Measurements from ENCODE around the gene WFIKKN2. TPM values are rescaled to one million over a fixed set of nuclear protein-coding genes. Genes with fewer than 3 reads are reported as not detected.

WFIKKN2 gene
- total and polyA plus RNA-seq, 2 of the 4 experiments (the other 2 are of a cell fraction), result 0.02 TPM; not detected in 1

GRCh38 chr17:50797135-50797810 is 38.1 kb upstream of the WFIKKN2 start:
- Histone ChIP-seq H3K14ac (replicated peaks; ENCODE audit: low read depth, low read length) (no peak overlapping the region), H2BK5ac (ENCODE audit: low read depth, low read length, poor library complexity, severe bottlenecking) (no peak overlapping the region), H3K36me3 (ENCODE audit: control insufficient read depth, insufficient read depth, low read length) (no peaks in the 10 kb centered on the region), H3K79me1 (ENCODE audit: low read depth in 1 of 2, low read length in 2 of 2) (no peaks in the 10 kb centered on the region), H3K27me3 (ENCODE audit: control insufficient read depth, insufficient read depth, low read length) (peaks cover 9% of the 10 kb centered on the region), H2AK9ac (replicated peaks; ENCODE audit: low read depth, low read length, poor library complexity) (no peak overlapping the region), H3K23ac (ENCODE audit: low read depth, low read length) (no peak overlapping the region), H4K5ac (ENCODE audit: low read depth, low read length) (no peak overlapping the region), H4K91ac (ENCODE audit: insufficient read depth, low read depth, low read length) (no peak overlapping the region), H3K56ac (ENCODE audit: extremely low read depth, insufficient read depth, low read length) (no peak overlapping the region), H3K9me3 (ENCODE audit: control insufficient read depth, insufficient read depth, low read length) (no peaks in the 10 kb centered on the region), H4K8ac (ENCODE audit: low read depth in 2 of 2, low read length in 2 of 2) (no peak overlapping the region), H2AK5ac (ENCODE audit: low read depth, low read length) (no peak overlapping the region), H2BK15ac (ENCODE audit: low read depth, low read length) (no peak overlapping the region), H3K4me3 (ENCODE audit: insufficient read depth, low read depth, low read length) (no peak overlapping the region), H3K4me1 (ENCODE audit: control insufficient read depth, insufficient read depth, low read length) (no peaks in the 10 kb centered on the region), H3K27ac (ENCODE audit: insufficient read depth, low read length) (no peak overlapping the region), H2AFZ (replicated peaks; ENCODE audit: low read length, poor library complexity) (no peak overlapping the region), H3K4me2 (ENCODE audit: low read depth, low read length) (no peak overlapping the region), H3K9me1 (ENCODE audit: insufficient read depth, low read length) (0 out of 2 replicates have a peak, but pooled peaks cover 4% of the 10 kb centered on the region), H3K18ac (ENCODE audit: low read depth, low read length) (no peak overlapping the region), H4K20me1 (ENCODE audit: insufficient read depth, low read length) (no peaks in the 10 kb centered on the region), H3K4ac (ENCODE audit: low read depth, low read length) (no peak overlapping the region), H3K9ac (ENCODE audit: low read depth, low read length) (no peak overlapping the region), H2BK120ac (ENCODE audit: low read depth, low read length) (no peak overlapping the region), H2BK20ac (ENCODE audit: low read depth, low read length) (no peak overlapping the region)
- intact Hi-C loops (cut with micrococcal nuclease), result no loop called here
- dilution Hi-C loops (cut with HindIII; ENCODE audit: low sequenced_read_pairs, unreplicated experiment), result no loop called here
- ChIA-PET CTCF (interaction anchor here (0.5 kb wide), 1 partner anchor 26 kb away, joined by 5 read pairs; no protein-coding TSS in a partner anchor), POLR2A (ENCODE audit: unreplicated experiment) (interaction anchor here (0.5 kb wide), 1 partner anchor 70 kb away, joined by 9 read pairs; no protein-coding TSS in a partner anchor)
- 24% methylated on average over 4 of the region's 11 CpGs; no CpG with 5 or more reads in 1 of the 2 experiments for WGBS, 2 experiments (ENCODE audit: extremely low coverage in 2 of 2, insufficient read length in 1 of 2)
- TF ChIP-seq RAD21 (IDR thresholded peaks at IDR 0.05; ENCODE audit: low read length), result no peak
- TF ChIP-seq MAFK (IDR thresholded peaks at IDR 0.05; ENCODE audit: low read depth, low read length), result no peak
- TF ChIP-seq SMC3 (IDR thresholded peaks at IDR 0.05; ENCODE audit: low read depth, low read length), result no peak
- TF ChIP-seq, protein P1, sequence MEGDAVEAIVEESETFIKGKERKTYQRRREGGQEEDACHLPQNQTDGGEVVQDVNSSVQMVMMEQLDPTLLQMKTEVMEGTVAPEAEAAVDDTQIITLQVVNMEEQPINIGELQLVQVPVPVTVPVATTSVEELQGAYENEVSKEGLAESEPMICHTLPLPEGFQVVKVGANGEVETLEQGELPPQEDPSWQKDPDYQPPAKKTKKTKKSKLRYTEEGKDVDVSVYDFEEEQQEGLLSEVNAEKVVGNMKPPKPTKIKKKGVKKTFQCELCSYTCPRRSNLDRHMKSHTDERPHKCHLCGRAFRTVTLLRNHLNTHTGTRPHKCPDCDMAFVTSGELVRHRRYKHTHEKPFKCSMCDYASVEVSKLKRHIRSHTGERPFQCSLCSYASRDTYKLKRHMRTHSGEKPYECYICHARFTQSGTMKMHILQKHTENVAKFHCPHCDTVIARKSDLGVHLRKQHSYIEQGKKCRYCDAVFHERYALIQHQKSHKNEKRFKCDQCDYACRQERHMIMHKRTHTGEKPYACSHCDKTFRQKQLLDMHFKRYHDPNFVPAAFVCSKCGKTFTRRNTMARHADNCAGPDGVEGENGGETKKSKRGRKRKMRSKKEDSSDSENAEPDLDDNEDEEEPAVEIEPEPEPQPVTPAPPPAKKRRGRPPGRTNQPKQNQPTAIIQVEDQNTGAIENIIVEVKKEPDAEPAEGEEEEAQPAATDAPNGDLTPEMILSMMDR (conservative IDR thresholded peaks at IDR 0.05; ENCODE audit: low read depth, low read length), result no peak
- TF ChIP-seq, protein P2, sequence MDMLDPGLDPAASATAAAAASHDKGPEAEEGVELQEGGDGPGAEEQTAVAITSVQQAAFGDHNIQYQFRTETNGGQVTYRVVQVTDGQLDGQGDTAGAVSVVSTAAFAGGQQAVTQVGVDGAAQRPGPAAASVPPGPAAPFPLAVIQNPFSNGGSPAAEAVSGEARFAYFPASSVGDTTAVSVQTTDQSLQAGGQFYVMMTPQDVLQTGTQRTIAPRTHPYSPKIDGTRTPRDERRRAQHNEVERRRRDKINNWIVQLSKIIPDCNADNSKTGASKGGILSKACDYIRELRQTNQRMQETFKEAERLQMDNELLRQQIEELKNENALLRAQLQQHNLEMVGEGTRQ (IDR thresholded peaks at IDR 0.05; ENCODE audit: low read depth, low read length), result no peak
- no peak for TF ChIP-seq CHD1 (IDR thresholded peaks at IDR 0.05; ENCODE audit: low read depth, low read length)
- TF ChIP-seq MAZ (IDR thresholded peaks at IDR 0.05; ENCODE audit: borderline replicate concordance, low read depth, low read length), result no peak
- no peak for TF ChIP-seq BHLHE40 (IDR thresholded peaks at IDR 0.05; ENCODE audit: low read depth, low read length)
- TF ChIP-seq CEBPB (IDR thresholded peaks at IDR 0.05; ENCODE audit: low read depth, low read length), result no peak
- TF ChIP-seq RCOR1 (IDR thresholded peaks at IDR 0.05; ENCODE audit: insufficient replicate concordance, low read length), result no peak
- TF ChIP-seq POLR2A (IDR thresholded peaks at IDR 0.05; ENCODE audit: low read depth, low read length), result no peak
- no peak for TF ChIP-seq RFX5 (IDR thresholded peaks at IDR 0.05; ENCODE audit: low read depth, low read length)
- no peak for TF ChIP-seq ELK1 (IDR thresholded peaks at IDR 0.05; ENCODE audit: borderline replicate concordance, low read depth, low read length)
- TF ChIP-seq MXI1 (IDR thresholded peaks at IDR 0.05; ENCODE audit: borderline replicate concordance, low read depth, low read length), result no peak
- no peak for TF ChIP-seq FOS (IDR thresholded peaks at IDR 0.05; ENCODE audit: low read depth, low read length)
- TF ChIP-seq NFE2L2 (IDR thresholded peaks at IDR 0.05; ENCODE audit: low read depth, low read length), result no peak
- no TSS peak for BruUV-seq (replicated peaks)
- ATAC-seq (ENCODE audit: low read depth) (no peak), DNase-seq (no peak)
- in situ Hi-C loops (cut with MboI; ENCODE audit: low sequenced_read_pairs), result no loop called here

All from IMR-90 (cell line).